ENCODE measurements around the gene SLC37A4.

DNA sequence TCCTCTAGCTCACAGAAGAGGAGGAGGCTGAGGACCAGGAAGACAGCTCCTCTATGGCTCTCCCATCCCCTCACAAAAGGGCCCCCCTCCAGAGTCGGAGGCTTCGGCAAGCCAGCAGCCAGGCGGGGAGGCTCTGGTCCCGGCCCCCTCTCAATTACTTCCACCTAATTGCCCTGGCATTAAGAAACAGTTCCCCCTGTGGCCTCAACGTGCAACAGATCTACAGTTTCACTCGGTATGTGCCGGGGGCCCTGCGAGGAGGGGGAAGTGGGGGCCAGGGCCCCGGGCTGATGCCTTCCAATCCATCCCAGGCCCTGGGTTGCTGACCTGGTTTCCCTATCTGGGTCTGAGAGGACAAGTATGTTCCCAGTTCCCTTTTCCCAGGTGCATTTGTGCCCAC lies 51.2 kb downstream of the SLC37A4 start:
- TF ChIP-seq, protein P1, sequence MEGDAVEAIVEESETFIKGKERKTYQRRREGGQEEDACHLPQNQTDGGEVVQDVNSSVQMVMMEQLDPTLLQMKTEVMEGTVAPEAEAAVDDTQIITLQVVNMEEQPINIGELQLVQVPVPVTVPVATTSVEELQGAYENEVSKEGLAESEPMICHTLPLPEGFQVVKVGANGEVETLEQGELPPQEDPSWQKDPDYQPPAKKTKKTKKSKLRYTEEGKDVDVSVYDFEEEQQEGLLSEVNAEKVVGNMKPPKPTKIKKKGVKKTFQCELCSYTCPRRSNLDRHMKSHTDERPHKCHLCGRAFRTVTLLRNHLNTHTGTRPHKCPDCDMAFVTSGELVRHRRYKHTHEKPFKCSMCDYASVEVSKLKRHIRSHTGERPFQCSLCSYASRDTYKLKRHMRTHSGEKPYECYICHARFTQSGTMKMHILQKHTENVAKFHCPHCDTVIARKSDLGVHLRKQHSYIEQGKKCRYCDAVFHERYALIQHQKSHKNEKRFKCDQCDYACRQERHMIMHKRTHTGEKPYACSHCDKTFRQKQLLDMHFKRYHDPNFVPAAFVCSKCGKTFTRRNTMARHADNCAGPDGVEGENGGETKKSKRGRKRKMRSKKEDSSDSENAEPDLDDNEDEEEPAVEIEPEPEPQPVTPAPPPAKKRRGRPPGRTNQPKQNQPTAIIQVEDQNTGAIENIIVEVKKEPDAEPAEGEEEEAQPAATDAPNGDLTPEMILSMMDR (IDR thresholded peaks at IDR 0.05; ENCODE audit: poor library complexity), result no peak
- TF ChIP-seq EZH2 (IDR thresholded peaks at IDR 0.05; ENCODE audit: borderline replicate concordance), result no peak
